ENCODE data around the gene COL4A5.
"Not testable (repeated sequence)": the region's sequence is repeated elsewhere in the genome, so short reads cannot be mapped to it uniquely, and the experiment has no call there.

The COL4A5 gene

GRCh38 chrX:108481528-108481927 is 41.9 kb downstream of the COL4A5 start:
- not testable (repeated sequence) for H3K9ac ChIP-seq (ENCODE audit: low read length); H3K27me3 ChIP-seq (ENCODE audit: control insufficient read depth, insufficient read depth, low read length); H3K4me1 ChIP-seq (ENCODE audit: control insufficient read depth, insufficient read depth, low read length); H3K4me3 ChIP-seq (ENCODE audit: low read length); H3K27ac ChIP-seq (ENCODE audit: low read depth, low read length); H3K36me3 ChIP-seq (ENCODE audit: control insufficient read depth, insufficient read depth, low read length)

- Histone ChIP-seq H3K27ac (ENCODE audit: low read depth, low read length) (no peak overlapping the region), H3K4me3 (ENCODE audit: low read length) (no peak overlapping the region)
Observed at GRCh38 chrX:108484251-108484650, 44.6 kb downstream of the COL4A5 start.

GRCh38 chrX:108485960-108486359 is 46.3 kb downstream of the COL4A5 start:
- no peak overlapping the region for H3K27ac ChIP-seq (ENCODE audit: low read depth, low read length)
- no peak overlapping the region for H3K9ac ChIP-seq (ENCODE audit: low read length)
- no peaks in the 10 kb centered on the region for H3K27me3 ChIP-seq (ENCODE audit: control insufficient read depth, insufficient read depth, low read length)
- no peak overlapping the region for H3K4me3 ChIP-seq (ENCODE audit: low read length)
- H3K4me1 ChIP-seq (ENCODE audit: control insufficient read depth, insufficient read depth, low read length), result no peaks in the 10 kb centered on the region
- no peaks in the 10 kb centered on the region for H3K36me3 ChIP-seq (ENCODE audit: control insufficient read depth, insufficient read depth, low read length)

More at GRCh38 chrX:108484251-108484650, 44.6 kb downstream of the COL4A5 start:
- H3K27me3 ChIP-seq (ENCODE audit: control insufficient read depth, insufficient read depth, low read length), result no peaks in the 10 kb centered on the region
- no peaks in the 10 kb centered on the region for H3K36me3 ChIP-seq (ENCODE audit: control insufficient read depth, insufficient read depth, low read length)
- no peaks in the 10 kb centered on the region for H3K4me1 ChIP-seq (ENCODE audit: control insufficient read depth, insufficient read depth, low read length)
- H3K9ac ChIP-seq (ENCODE audit: low read length), result no peak overlapping the region

GRCh38 chrX:108494406-108495090 is 54.9 kb downstream of the COL4A5 start:
- Histone ChIP-seq H3K4me1 (ENCODE audit: control insufficient read depth, insufficient read depth, low read length) (no peaks in the 10 kb centered on the region), H3K4me3 (ENCODE audit: low read length) (no peak overlapping the region), H3K27me3 (ENCODE audit: control insufficient read depth, insufficient read depth, low read length) (no peaks in the 10 kb centered on the region), H3K36me3 (ENCODE audit: control insufficient read depth, insufficient read depth, low read length) (no peaks in the 10 kb centered on the region), H3K27ac (ENCODE audit: low read depth, low read length) (no peak overlapping the region), H3K9ac (ENCODE audit: low read length) (no peak overlapping the region)

GRCh38 chrX:108511721-108512120 is 72.1 kb downstream of the COL4A5 start:
- Histone ChIP-seq H3K27me3 (ENCODE audit: control insufficient read depth, insufficient read depth, low read length) (no peaks in the 10 kb centered on the region), H3K4me3 (ENCODE audit: low read length) (no peak overlapping the region), H3K4me1 (ENCODE audit: control insufficient read depth, insufficient read depth, low read length) (no peaks in the 10 kb centered on the region), H3K27ac (ENCODE audit: low read depth, low read length) (no peak overlapping the region), H3K9ac (ENCODE audit: low read length) (no peak overlapping the region), H3K36me3 (ENCODE audit: control insufficient read depth, insufficient read depth, low read length) (no peaks in the 10 kb centered on the region)

GRCh38 chrX:108516184-108516583 is 76.5 kb downstream of the COL4A5 start:
- Histone ChIP-seq H3K27me3 (ENCODE audit: control insufficient read depth, insufficient read depth, low read length) (no peaks in the 10 kb centered on the region), H3K27ac (ENCODE audit: low read depth, low read length) (no peak overlapping the region), H3K36me3 (ENCODE audit: control insufficient read depth, insufficient read depth, low read length) (no peaks in the 10 kb centered on the region), H3K4me1 (ENCODE audit: control insufficient read depth, insufficient read depth, low read length) (no peaks in the 10 kb centered on the region), H3K9ac (ENCODE audit: low read length) (no peak overlapping the region), H3K4me3 (ENCODE audit: low read length) (no peak overlapping the region)

GRCh38 chrX:108527724-108528123 is 88.1 kb downstream of the COL4A5 start:
- no peak overlapping the region for H3K27ac ChIP-seq (ENCODE audit: low read depth, low read length)
- H3K27me3 ChIP-seq (ENCODE audit: control insufficient read depth, insufficient read depth, low read length), result peaks cover 3% of the 10 kb centered on the region
- no peak overlapping the region for H3K9ac ChIP-seq (ENCODE audit: low read length)
- no peaks in the 10 kb centered on the region for H3K4me1 ChIP-seq (ENCODE audit: control insufficient read depth, insufficient read depth, low read length)
- H3K4me3 ChIP-seq (ENCODE audit: low read length), result no peak overlapping the region
- H3K36me3 ChIP-seq (ENCODE audit: control insufficient read depth, insufficient read depth, low read length), result no peaks in the 10 kb centered on the region

- Histone ChIP-seq H3K9ac (ENCODE audit: low read length) (no peak overlapping the region), H3K36me3 (ENCODE audit: control insufficient read depth, insufficient read depth, low read length) (no peaks in the 10 kb centered on the region), H3K4me3 (ENCODE audit: low read length) (no peak overlapping the region), H3K27me3 (ENCODE audit: control insufficient read depth, insufficient read depth, low read length) (no peaks in the 10 kb centered on the region), H3K27ac (ENCODE audit: low read depth, low read length) (no peak overlapping the region), H3K4me1 (ENCODE audit: control insufficient read depth, insufficient read depth, low read length) (no peaks in the 10 kb centered on the region)
Observed at GRCh38 chrX:108537005-108537404, 97.4 kb downstream of the COL4A5 start.

- no peak overlapping the region for H3K27ac ChIP-seq (ENCODE audit: low read depth, low read length)
- no peaks in the 10 kb centered on the region for H3K27me3 ChIP-seq (ENCODE audit: control insufficient read depth, insufficient read depth, low read length)
- no peak overlapping the region for H3K4me3 ChIP-seq (ENCODE audit: low read length)
- no peaks in the 10 kb centered on the region for H3K36me3 ChIP-seq (ENCODE audit: control insufficient read depth, insufficient read depth, low read length)
- H3K9ac ChIP-seq (ENCODE audit: low read length), result no peak overlapping the region
- no peaks in the 10 kb centered on the region for H3K4me1 ChIP-seq (ENCODE audit: control insufficient read depth, insufficient read depth, low read length)
Observed at GRCh38 chrX:108541286-108541685, 101.6 kb downstream of the COL4A5 start.

- H3K4me3 ChIP-seq (ENCODE audit: low read length), result no peak overlapping the region
- no peaks in the 10 kb centered on the region for H3K4me1 ChIP-seq (ENCODE audit: control insufficient read depth, insufficient read depth, low read length)
- H3K27me3 ChIP-seq (ENCODE audit: control insufficient read depth, insufficient read depth, low read length), result no peaks in the 10 kb centered on the region
- H3K36me3 ChIP-seq (ENCODE audit: control insufficient read depth, insufficient read depth, low read length), result no peaks in the 10 kb centered on the region
- no peak overlapping the region for H3K9ac ChIP-seq (ENCODE audit: low read length)
- H3K27ac ChIP-seq (ENCODE audit: low read depth, low read length), result no peak overlapping the region
Observed at GRCh38 chrX:108557580-108557979, 117.9 kb downstream of the COL4A5 start.

- H3K36me3 ChIP-seq (ENCODE audit: control insufficient read depth, insufficient read depth, low read length), result no peaks in the 10 kb centered on the region
- no peaks in the 10 kb centered on the region for H3K27me3 ChIP-seq (ENCODE audit: control insufficient read depth, insufficient read depth, low read length)
- H3K4me1 ChIP-seq (ENCODE audit: control insufficient read depth, insufficient read depth, low read length), result no peaks in the 10 kb centered on the region
- no peak overlapping the region for H3K9ac ChIP-seq (ENCODE audit: low read length)
- H3K4me3 ChIP-seq (ENCODE audit: low read length), result no peak overlapping the region
- H3K27ac ChIP-seq (ENCODE audit: low read depth, low read length), result no peak overlapping the region
Observed at GRCh38 chrX:108558217-108558616, 118.6 kb downstream of the COL4A5 start.

- Histone ChIP-seq H3K36me3 (ENCODE audit: control insufficient read depth, insufficient read depth, low read length) (no peaks in the 10 kb centered on the region), H3K4me1 (ENCODE audit: control insufficient read depth, insufficient read depth, low read length) (no peaks in the 10 kb centered on the region), H3K9ac (ENCODE audit: low read length) (no peak overlapping the region), H3K27me3 (ENCODE audit: control insufficient read depth, insufficient read depth, low read length) (no peaks in the 10 kb centered on the region), H3K27ac (ENCODE audit: low read depth, low read length) (no peak overlapping the region), H3K4me3 (ENCODE audit: low read length) (no peak overlapping the region)
Observed at GRCh38 chrX:108573136-108573535, 133.5 kb downstream of the COL4A5 start.

GRCh38 chrX:108582151-108582550 is 142.5 kb downstream of the COL4A5 start:
- H3K9ac ChIP-seq (ENCODE audit: low read length), result no peak overlapping the region

More at GRCh38 chrX:108582151-108582550, 142.5 kb downstream of the COL4A5 start:
- Histone ChIP-seq H3K27me3 (ENCODE audit: control insufficient read depth, insufficient read depth, low read length) (no peaks in the 10 kb centered on the region), H3K27ac (ENCODE audit: low read depth, low read length) (no peak overlapping the region), H3K4me3 (ENCODE audit: low read length) (no peak overlapping the region), H3K4me1 (ENCODE audit: control insufficient read depth, insufficient read depth, low read length) (no peaks in the 10 kb centered on the region), H3K36me3 (ENCODE audit: control insufficient read depth, insufficient read depth, low read length) (no peaks in the 10 kb centered on the region)

Measured in rectal smooth muscle tissue (tissue), 1 donor.